GM12865 (cell line): ENCODE measurements around the gene PDIA4.
"Not testable (repeated sequence)": the region's sequence is repeated elsewhere in the genome, so short reads cannot be mapped to it uniquely, and the experiment has no call there.

Experiments
- DNase-seq: peaks from one replicate; pipeline ENCODE4 v3.0.0; 2010; ENCODE audit warnings: low read depth
- H3K4me3 ChIP-seq: 2 replicates; pipeline ENCODE4 v1.5.1; 2011; ENCODE audit warnings: mild to moderate bottlenecking, low read depth, low read length, control low read depth
- CTCF ChIP-seq: IDR thresholded peaks from 2 replicates; pipeline ENCODE4 v1.5.1; 2011; ENCODE audit warnings: low read length, control low read depth, low read depth, inconsistent platforms; ENCODE audit not compliant: insufficient read depth; ENCODE audit errors: missing control alignments

PDIA4 gene

GRCh38 chr7:149053885-149054284, 25.6 kb upstream of the PDIA4 start:
- H3K4me3 ChIP-seq, result no peak overlapping the region
- no peak for TF ChIP-seq CTCF
- no peak for DNase-seq

GRCh38 chr7:149053384-149053783, 25.1 kb upstream of the PDIA4 start:
- no peak overlapping the region for H3K4me3 ChIP-seq
- DNase-seq, result no peak
- no peak for TF ChIP-seq CTCF

GRCh38 chr7:149050941-149051340, 22.6 kb upstream of the PDIA4 start:
- TF ChIP-seq CTCF, result no peak
- no peak overlapping the region for H3K4me3 ChIP-seq
- no peak for DNase-seq

GRCh38 chr7:149048805-149049204, 20.5 kb upstream of the PDIA4 start:
- no peak for DNase-seq
- H3K4me3 ChIP-seq, result no peak overlapping the region
- no peak for TF ChIP-seq CTCF

GRCh38 chr7:149046416-149046815, 18.1 kb upstream of the PDIA4 start:
- no peak for DNase-seq
- TF ChIP-seq CTCF, result no peak
- no peak overlapping the region for H3K4me3 ChIP-seq

GRCh38 chr7:149043936-149044335, 15.6 kb upstream of the PDIA4 start:
- DNase-seq, result no peak
- no peak for TF ChIP-seq CTCF
- H3K4me3 ChIP-seq, result no peak overlapping the region

- H3K4me3 ChIP-seq, result no peak overlapping the region
- DNase-seq, result no peak
- no peak for TF ChIP-seq CTCF
Observed at GRCh38 chr7:149041350-149041749, 13.0 kb upstream of the PDIA4 start.

- not testable (repeated sequence) for H3K4me3 ChIP-seq, DNase-seq
Observed at GRCh38 chr7:149038641-149039040, 10.3 kb upstream of the PDIA4 start.
